GM10248 (cell line): ENCODE results near the gene DUSP28.
"Not testable (repeated sequence)": the region's sequence is repeated elsewhere in the genome, so short reads cannot be mapped to it uniquely, and the experiment has no call there.

Source experiments
- CTCF ChIA-PET: fragments of 300-600 bp; sonication (Branson Sonifier 250); formaldehyde crosslinking; extraction: SDS; loops from one replicate; lab custom pipeline; 2021; ENCODE audit warnings: antibody characterized with exemption; lab: Yijun Ruan, JAX
- POLR2A ChIA-PET: fragments of 350-650 bp; sonication (Branson Sonifier 250); formaldehyde crosslinking; extraction: SDS; loops from one replicate; lab custom pipeline; 2020; ENCODE audit warnings: antibody characterized with exemption; lab: Yijun Ruan, JAX
- DNase-seq: peaks from one replicate; pipeline ENCODE4 v3.0.0; 2012; ENCODE audit errors: extremely low spot score
- CTCF ChIP-seq: IDR thresholded peaks from 2 replicates; pipeline ENCODE4 v1.5.1; 2012; ENCODE audit warnings: mild to moderate bottlenecking, low read depth; ENCODE audit errors: extremely low read depth, missing control alignments, control extremely low read depth

DUSP28 gene

GRCh38 chr2:240520130-240520973 is 39.8 kb upstream of the DUSP28 start:
- DNase-seq = no peak
- no peak for TF ChIP-seq CTCF
- POLR2A ChIA-PET = no interaction called here
- CTCF ChIA-PET = no interaction called here

- DNase-seq = no peak
- no peak for TF ChIP-seq CTCF
- POLR2A ChIA-PET = no interaction called here
- CTCF ChIA-PET = interaction anchor here (1.4 to 2.1 kb wide), 2 partner anchors 37 to 45 kb away, joined by 3 to 9 read pairs; partner anchors contain the start of gene ANKMY1
These were observed 39.2 kb upstream of the DUSP28 start for GRCh38 chr2:240520974-240521350.

- DNase-seq, POLR2A ChIA-PET: not testable (repeated sequence)
- CTCF ChIA-PET = interaction anchor here (1.1 to 2.1 kb wide), 4 partner anchors 8 to 44 kb away, joined by 3 to 9 read pairs (median 4); partner anchors contain the start of gene ANKMY1
These were observed 38.3 kb upstream of the DUSP28 start for GRCh38 chr2:240521885-240522284.

GRCh38 chr2:240522406-240522805 is 37.8 kb upstream of the DUSP28 start:
- DNase-seq = no peak
- no peak for TF ChIP-seq CTCF
- ChIA-PET POLR2A (no interaction called here), CTCF (interaction anchor here (1.1 to 2.1 kb wide), 4 partner anchors 8 to 44 kb away, joined by 3 to 9 read pairs (median 4); partner anchors contain the start of gene ANKMY1)

- no peak for DNase-seq
- CTCF ChIA-PET = interaction anchor here (1.0 to 1.7 kb wide), 3 partner anchors 10 to 85 kb away, joined by 3 to 8 read pairs (median 3); no protein-coding TSS in a partner anchor
- TF ChIP-seq CTCF = no peak
- POLR2A ChIA-PET = no interaction called here
These were observed 36.5 kb upstream of the DUSP28 start for GRCh38 chr2:240523451-240524281.

- ChIA-PET POLR2A (no interaction called here), CTCF (interaction anchor here (1.5 to 1.7 kb wide), 3 partner anchors 11 to 83 kb away, joined by 3 to 10 read pairs (median 8); no protein-coding TSS in a partner anchor)
- TF ChIP-seq CTCF = no peak
- no peak for DNase-seq
These were observed 35.0 kb upstream of the DUSP28 start for GRCh38 chr2:240524963-240525718.
